Measurements from ENCODE around the gene HOXC5. TPM values are rescaled to one million over a fixed set of nuclear protein-coding genes. Genes with fewer than 3 reads are reported as not detected.
A peak's percentile ranks its signal among the peaks of the same experiment; 100 is the strongest.

Gene HOXC5
- total and polyA plus RNA-seq, 12 donors: 0.01 TPM; not detected in 11

GRCh38 chr12:54014377-54015017, 18.4 kb upstream of the HOXC5 start:
- Histone ChIP-seq H3K27ac (no peak overlapping the region), H3K9me3 (no peaks in the 10 kb centered on the region), H3K4me1 (peaks cover 5 to 35% (median 24%) of the 10 kb centered on the region in 9 donors), H3K36me3 (no peaks in the 10 kb centered on the region), H3K27me3 (peaks cover 41 to 100% (median 98%) of the 10 kb centered on the region in 7 donors), H3K4me3 (peak overlapping the region in 1 of 10 donors; percentile 13)
- 3 to 7% methylated on average over 36 of the region's 36 CpGs for WGBS, 2 donors
- ATAC-seq: no peak
- DNase-seq: no peak
- intact Hi-C loops (cut with DNase I): loop anchor here in 1 of 10 donors (10.0 kb wide), 1 partner anchor 340 kb away; no protein-coding TSS in a partner anchor
- no peak for TF ChIP-seq CTCF (IDR thresholded peaks at IDR 0.05)

GRCh38 chr12:54015018-54015931, 17.6 kb upstream of the HOXC5 start:
- Histone ChIP-seq H3K9me3 (no peaks in the 10 kb centered on the region), H3K27ac (no peak overlapping the region), H3K36me3 (no peaks in the 10 kb centered on the region), H3K4me3 (no peak overlapping the region), H3K27me3 (peaks cover 33 to 100% (median 97%) of the 10 kb centered on the region in 7 donors), H3K4me1 (peaks cover 5 to 40% (median 29%) of the 10 kb centered on the region in 9 donors)
- intact Hi-C loops (cut with DNase I): loop anchor here in 1 of 10 donors (10.0 kb wide), 1 partner anchor 340 kb away; no protein-coding TSS in a partner anchor
- DNase-seq: no peak
- ATAC-seq: no peak
- 10 to 16% methylated on average over 23 of the region's 23 CpGs for WGBS, 2 donors
- no peak for TF ChIP-seq CTCF (IDR thresholded peaks at IDR 0.05)

GRCh38 chr12:54016051-54016450, 16.8 kb upstream of the HOXC5 start:
- H3K4me3 ChIP-seq: no peak overlapping the region
- 15 to 21% methylated on average over 3 of the region's 3 CpGs for WGBS, 2 donors
- intact Hi-C loops (cut with DNase I): loop anchor here in 1 of 10 donors (10.0 kb wide), 1 partner anchor 339 kb away; no protein-coding TSS in a partner anchor
- TF ChIP-seq CTCF (IDR thresholded peaks at IDR 0.05): no peak
- no peaks in the 10 kb centered on the region for H3K9me3 ChIP-seq
- no peak overlapping the region for H3K27ac ChIP-seq
- no peaks in the 10 kb centered on the region for H3K36me3 ChIP-seq
- H3K27me3 ChIP-seq: peaks cover 26 to 100% (median 96%) of the 10 kb centered on the region in 7 donors
- ATAC-seq (no peak), DNase-seq (no peak)
- peaks cover 5 to 42% (median 31%) of the 10 kb centered on the region in 9 donors for H3K4me1 ChIP-seq

- Histone ChIP-seq H3K4me3 (peak overlapping the region in 5 of 10 donors; percentile 40 to 52 (median 49)), H3K9me3 (no peaks in the 10 kb centered on the region), H3K27me3 (peaks cover 26 to 100% (median 96%) of the 10 kb centered on the region in 7 donors), H3K27ac (no peak overlapping the region), H3K36me3 (no peaks in the 10 kb centered on the region), H3K4me1 (peaks cover 5 to 42% (median 31%) of the 10 kb centered on the region in 9 donors)
- TF ChIP-seq CTCF (IDR thresholded peaks at IDR 0.05): no peak
- DNase-seq (no peak), ATAC-seq (no peak)
- intact Hi-C loops (cut with DNase I): loop anchor here in 1 of 10 donors (10.0 kb wide), 1 partner anchor 338 kb away; no protein-coding TSS in a partner anchor
- WGBS, 2 donors: 3 to 4% methylated on average over 25 of the region's 25 CpGs
These were observed 16.3 kb upstream of the HOXC5 start for GRCh38 chr12:54016478-54016964.
